ENCODE measurements around the gene TANGO6.
A peak's percentile ranks its signal among the peaks of the same experiment; 100 is the strongest.
"Not testable (repeated sequence)": the region's sequence is repeated elsewhere in the genome, so short reads cannot be mapped to it uniquely, and the experiment has no call there.

TANGO6 gene

GRCh38 chr16:69118468-69118867 is 275.1 kb downstream of the TANGO6 start:
- no peak for DNase-seq (ENCODE audit: low spot score)

DNA sequence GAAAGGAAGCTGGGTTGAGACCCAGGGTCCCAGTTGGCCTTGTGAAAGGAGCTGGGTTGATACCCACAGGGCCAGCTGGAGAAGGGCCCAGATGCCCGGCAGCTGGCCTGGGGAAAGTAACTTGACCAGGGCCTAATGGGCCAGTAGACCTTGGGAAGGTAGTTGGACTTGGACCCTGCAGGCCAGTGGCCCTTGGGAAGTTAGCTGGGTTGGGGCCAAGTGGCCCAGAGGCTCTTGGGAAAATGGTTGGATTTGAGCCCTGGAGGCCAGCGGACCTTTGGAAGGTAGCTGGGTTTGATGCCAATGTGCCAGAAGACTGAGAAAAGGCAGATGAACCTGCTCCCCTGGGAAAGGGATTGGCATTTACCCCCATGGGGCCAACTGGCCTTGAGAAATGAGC is 275.7 kb downstream of the TANGO6 start:
- no peak for DNase-seq (ENCODE audit: low spot score)

DNA sequence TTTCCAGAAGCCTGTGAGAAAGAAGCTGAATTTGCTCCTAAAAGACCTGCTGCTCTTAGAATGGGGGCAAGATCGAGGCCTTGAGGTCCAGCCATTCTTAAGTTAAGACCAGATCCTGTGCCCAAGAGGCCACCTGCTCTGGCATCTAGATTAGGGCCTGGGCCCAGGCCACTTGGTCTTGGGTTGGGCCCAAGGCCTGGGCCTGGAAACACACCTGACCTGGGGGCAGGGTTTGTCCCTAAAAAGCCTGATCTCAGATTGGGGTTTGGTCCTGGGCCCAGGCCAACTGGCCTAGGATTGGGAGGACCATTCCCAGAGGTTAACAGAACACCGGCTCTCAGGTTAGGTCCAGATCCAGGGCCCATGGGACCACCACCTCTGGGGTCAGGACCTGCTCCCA is 276.2 kb downstream of the TANGO6 start:
- DNase-seq (ENCODE audit: low spot score): no peak

DNA sequence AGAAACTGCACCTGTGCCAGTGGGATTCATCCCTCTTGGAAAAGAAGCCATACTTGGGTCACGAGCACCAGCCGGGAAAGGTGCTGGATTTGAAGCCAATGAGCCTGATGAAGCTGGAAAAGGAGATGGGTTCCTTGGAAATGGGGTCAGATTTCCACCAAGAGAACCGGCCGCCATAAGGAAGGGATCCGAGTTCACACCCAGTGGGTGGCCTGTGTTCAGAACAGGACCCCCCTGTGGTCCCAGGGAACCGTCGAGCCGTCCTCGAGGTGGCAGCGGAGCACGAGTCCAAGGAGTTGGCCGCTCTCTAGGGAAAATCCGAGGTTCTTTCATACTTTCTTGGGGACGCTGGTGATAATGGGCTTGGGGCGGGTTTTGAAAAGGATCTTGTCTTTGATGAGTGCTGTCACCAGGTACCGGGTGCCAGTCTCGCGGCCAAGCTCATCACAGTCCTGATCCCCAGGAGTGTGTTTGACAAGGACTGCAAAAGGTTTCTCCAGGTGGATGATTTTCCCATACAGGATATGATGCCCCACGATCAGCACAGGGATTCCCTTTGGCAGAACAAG is 276.8 kb downstream of the TANGO6 start:
- no peak for DNase-seq (ENCODE audit: low spot score)

DNA sequence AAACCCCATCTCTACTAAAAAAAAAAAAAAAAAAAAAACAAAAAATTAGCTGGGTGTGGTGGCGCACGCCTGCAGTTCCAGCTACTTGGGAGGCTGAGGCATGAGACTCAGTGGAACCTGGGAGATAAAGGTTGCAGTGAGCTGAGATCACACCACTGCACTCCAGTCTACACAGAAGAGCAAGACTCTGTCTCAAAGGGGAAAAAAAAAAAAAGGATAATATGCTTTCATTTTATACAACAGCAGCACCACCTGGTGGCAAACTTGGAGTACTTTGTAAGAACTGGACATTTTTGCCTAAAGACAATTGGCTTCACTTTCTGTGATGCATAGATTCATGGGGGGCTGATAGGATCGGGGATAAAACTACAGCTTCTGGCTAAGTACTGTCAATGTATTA is 280.6 kb downstream of the TANGO6 start:
- DNase-seq (ENCODE audit: low spot score): peak; percentile 64

- DNase-seq (ENCODE audit: low spot score): not testable (repeated sequence)
Observed at GRCh38 chr16:69124406-69124805, 281.1 kb downstream of the TANGO6 start.

DNA sequence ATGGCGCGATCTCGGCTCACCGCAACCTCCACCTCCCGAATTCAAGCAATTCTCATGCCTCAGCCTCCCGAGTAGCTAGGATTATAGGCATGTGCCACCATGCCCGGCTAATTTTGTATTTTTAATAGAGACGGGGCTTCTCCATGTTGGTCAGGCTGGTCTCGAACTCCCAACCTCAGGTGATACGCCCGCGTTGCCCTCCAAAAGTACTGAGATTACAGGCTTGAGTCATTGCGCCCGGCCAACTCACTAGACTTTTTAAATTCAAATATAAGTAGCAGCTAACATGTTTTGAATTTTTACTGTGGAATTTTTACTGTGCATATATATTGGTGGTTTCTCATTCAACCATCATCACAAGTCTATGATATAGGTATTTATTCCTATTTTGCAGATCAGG is 281.6 kb downstream of the TANGO6 start:
- not testable (repeated sequence) for DNase-seq (ENCODE audit: low spot score)

DNA sequence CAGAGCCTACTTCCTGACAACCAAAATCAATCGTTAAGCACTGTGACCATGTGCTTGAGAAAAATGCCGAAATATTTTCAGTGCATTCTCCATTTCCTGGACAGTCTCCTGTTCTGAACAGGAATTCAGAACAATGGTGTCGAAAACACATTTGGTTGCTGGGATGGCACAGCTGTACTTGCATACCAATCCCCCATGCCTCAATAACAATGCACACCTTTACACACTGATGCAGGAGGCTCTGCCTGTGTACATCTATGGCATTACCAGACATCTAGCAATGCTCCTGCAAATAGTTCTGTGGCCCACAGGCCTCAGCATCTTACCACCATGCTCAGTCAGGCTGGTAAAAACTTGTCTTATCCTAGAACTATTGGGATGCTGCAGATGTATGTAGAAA is 282.9 kb downstream of the TANGO6 start:
- DNase-seq (ENCODE audit: low spot score): no peak

GRCh38 chr16:69126801-69127200 is 283.5 kb downstream of the TANGO6 start:
- DNase-seq (ENCODE audit: low spot score): not testable (repeated sequence)

- DNase-seq (ENCODE audit: low spot score): no peak
Observed at GRCh38 chr16:69127966-69128510, 284.7 kb downstream of the TANGO6 start.

GRCh38 chr16:69130461-69130860 is 287.1 kb downstream of the TANGO6 start:
- DNase-seq (ENCODE audit: low spot score): no peak

DNA sequence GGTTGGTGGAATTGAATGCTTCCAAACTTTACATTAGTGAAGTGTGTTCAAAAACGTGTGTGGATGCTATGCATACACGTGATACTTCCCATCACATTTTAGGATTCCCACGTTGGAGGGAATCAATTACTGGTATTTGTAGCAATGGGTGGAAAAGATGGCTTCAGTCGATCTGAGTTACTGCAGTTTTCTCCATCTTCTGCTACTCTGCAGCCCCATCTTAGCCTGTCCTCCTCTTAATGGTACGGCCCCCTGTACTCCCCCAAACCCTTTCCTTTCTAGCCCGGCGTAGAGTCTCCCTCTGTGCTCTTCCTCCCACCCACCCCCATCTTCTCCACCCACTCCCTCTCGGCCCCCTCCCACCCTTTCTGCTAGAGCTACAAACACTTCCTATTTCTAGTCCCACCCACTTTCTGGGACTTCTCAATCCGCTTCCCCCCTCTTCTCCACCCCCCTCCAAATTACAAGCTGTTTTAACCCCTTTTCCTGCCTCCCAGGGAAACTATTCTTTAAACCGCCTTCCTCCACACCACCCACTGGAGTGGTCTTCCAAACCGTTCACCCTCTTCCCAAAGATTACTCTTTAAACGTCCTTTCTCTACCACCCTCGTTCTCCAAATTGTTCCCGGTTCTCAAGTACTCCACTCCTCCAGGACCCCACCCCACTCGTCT is 288.0 kb downstream of the TANGO6 start:
- peak; percentile 46 for DNase-seq (ENCODE audit: low spot score)

GRCh38 chr16:69131839-69132423 is 288.6 kb downstream of the TANGO6 start:
- DNase-seq (ENCODE audit: low spot score): peak; percentile 95

DNA sequence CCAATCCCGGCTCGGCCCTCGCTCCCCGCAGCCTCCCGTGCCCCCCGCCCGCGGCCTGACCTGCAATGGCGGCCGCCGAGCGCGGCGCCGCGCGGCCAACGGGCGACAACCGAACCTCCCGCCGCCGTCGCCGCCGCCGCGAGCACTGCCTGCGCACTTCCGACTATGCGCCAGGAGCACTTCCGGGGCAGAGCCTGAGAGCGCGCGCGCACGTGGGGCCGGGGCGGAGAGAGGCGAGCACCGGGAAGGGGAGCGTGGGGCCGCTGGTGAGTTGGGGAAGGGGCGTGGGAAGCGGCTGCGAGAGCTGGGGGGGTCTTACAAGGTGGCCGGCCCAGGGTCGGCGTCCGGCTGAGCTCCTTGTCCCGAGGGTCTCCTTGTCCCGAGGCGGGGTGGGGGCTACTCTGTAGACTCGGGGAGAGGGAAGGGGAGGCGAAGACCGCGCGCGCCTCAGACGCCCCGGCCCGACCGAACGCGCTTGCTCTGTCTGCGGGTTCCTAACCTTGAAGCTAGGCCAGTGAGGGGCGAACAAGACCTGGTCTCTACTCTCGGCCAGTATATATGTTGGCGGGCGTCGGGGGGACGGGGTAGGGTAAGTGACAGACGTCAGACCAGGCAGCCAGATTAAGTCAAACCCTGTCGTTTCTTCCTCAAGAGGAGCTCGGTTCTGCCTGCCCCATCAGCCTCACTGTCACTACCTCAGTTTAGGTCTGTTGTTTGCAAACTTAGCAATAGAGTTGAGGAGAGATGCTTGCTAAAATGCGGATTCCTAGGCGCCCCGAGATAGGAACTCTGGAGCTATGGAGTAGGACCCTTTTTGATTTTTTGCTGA is 289.3 kb downstream of the TANGO6 start, which contains the start of the genes CHTF8 and UTP4:
Gene CHTF8, minus strand, starts transcription at position 165 of the 829 bp plus-strand sequence. CDS start 11,130 bp downstream, outside the sequence.
Gene UTP4, plus strand, starts transcription at position 226 of the 829 bp plus-strand sequence. CDS start 811 bp downstream, outside the sequence.
- DNase-seq (ENCODE audit: low spot score): peak; percentile 96

DNA sequence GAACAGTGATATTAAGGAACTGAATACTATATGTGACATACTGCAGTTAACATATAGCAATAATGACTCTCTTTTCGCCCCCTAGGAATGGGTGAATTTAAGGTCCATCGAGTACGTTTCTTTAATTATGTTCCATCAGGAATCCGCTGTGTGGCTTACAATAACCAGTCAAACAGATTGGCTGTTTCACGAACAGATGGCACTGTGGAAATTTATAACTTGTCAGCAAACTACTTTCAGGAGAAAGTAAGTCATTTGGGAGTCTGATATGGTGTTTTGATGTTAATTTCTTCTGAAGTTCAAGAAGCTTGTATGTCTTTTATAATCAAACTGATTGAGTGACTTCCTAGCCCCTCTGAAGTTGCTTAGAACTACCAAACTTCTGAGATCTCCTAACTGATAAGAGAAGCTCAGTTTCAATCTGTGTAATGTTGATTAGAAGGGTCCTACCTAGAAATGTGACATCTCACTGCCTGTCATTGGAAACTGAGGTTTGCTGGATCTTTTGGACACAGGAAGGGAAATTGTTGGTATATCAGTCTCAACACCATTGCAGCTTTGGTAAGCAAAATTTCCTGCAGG is 290.1 kb downstream of the TANGO6 start:
- no peak for DNase-seq (ENCODE audit: low spot score)
